ENCODE results near the gene MEF2D.

MEF2D gene

DNA sequence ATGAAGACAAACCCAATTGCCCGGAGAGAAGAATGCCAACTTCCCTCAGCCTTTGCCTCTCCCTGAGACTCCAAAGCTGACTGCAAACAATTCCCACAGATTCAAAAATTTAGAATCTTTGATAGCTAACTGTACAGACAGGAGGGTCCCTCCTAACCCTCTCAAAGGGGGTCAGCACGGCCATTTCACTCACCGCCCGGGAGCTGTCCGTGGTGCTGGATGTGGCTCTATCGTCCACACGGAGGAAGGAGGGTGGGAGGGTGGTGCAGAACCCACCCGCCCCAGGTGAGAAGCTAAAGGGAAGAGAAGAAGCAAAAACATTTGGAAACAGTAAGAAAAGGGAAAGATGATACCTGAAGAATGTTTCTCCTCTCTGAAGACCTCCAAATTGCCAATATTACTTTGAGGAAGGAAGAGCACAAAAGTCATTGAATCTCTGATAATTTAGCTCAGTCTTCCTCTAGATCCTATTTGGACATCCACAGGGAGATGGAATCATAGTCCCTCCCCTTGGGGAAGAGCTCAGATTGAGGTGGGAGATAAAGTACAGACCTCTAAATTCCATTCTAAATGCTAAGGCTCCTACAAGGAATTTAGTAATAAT is 86.0 kb downstream of the MEF2D start:
- ChIA-PET POLR2A (no interaction called here), CTCF (interaction anchor here (0.7 to 11.8 kb wide), 6 partner anchors 29 to 243 kb away, joined by 3 to 97 read pairs (median 5); no protein-coding TSS in a partner anchor)
- no peak for DNase-seq (ENCODE audit: low read depth, low spot score)
- no peak overlapping the region for H3K4me3 ChIP-seq (ENCODE audit: low read depth, low read length)
- TF ChIP-seq, protein P1, sequence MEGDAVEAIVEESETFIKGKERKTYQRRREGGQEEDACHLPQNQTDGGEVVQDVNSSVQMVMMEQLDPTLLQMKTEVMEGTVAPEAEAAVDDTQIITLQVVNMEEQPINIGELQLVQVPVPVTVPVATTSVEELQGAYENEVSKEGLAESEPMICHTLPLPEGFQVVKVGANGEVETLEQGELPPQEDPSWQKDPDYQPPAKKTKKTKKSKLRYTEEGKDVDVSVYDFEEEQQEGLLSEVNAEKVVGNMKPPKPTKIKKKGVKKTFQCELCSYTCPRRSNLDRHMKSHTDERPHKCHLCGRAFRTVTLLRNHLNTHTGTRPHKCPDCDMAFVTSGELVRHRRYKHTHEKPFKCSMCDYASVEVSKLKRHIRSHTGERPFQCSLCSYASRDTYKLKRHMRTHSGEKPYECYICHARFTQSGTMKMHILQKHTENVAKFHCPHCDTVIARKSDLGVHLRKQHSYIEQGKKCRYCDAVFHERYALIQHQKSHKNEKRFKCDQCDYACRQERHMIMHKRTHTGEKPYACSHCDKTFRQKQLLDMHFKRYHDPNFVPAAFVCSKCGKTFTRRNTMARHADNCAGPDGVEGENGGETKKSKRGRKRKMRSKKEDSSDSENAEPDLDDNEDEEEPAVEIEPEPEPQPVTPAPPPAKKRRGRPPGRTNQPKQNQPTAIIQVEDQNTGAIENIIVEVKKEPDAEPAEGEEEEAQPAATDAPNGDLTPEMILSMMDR (IDR thresholded peaks at IDR 0.05; ENCODE audit: insufficient read depth, low read length, missing control alignments): no peak

Measured in AG04449 (cell line).